Liver (tissue), 9 donors: ENCODE measurements around the gene KCNK13. TPM values are rescaled to one million over a fixed set of nuclear protein-coding genes. Genes with fewer than 3 reads are reported as not detected.

Experiments used
- DNase-seq: peaks from one replicate; pipeline ENCODE4 v3.0.0-alpha.2; 2017; ENCODE audit warnings: low spot score
- H3K27ac ChIP-seq, 2 donors: one replicate each; pipeline ENCODE4 v1.7.0; 2013; ENCODE audit warnings: inconsistent platforms in 2 of 2, low read length in 2 of 2, control low read depth in 1 of 2, low read depth in 1 of 2, mild to moderate bottlenecking in 1 of 2
- H3K27me3 ChIP-seq, 4 donors: one replicate each; pipeline versions ENCODE4 v1.6.1 to v1.7.0; 2013; ENCODE audit warnings: low read length in 3 of 4, inconsistent platforms in 1 of 4, mild to moderate bottlenecking in 1 of 4, moderate library complexity in 1 of 4; ENCODE audit not compliant: control insufficient read depth in 4 of 4, insufficient read depth in 4 of 4
- H3K36me3 ChIP-seq, 4 donors: one replicate each; pipeline versions ENCODE4 v1.6.1 to v1.7.0; 2013; ENCODE audit warnings: low read length in 3 of 4, mild to moderate bottlenecking in 3 of 4, low read depth in 1 of 4, moderate library complexity in 1 of 4; ENCODE audit not compliant: control insufficient read depth in 4 of 4, insufficient read depth in 3 of 4
- H3K4me1 ChIP-seq, 4 donors: one replicate each; pipeline versions ENCODE4 v1.6.1 to v1.7.0; 2013; ENCODE audit warnings: low read length in 3 of 4, mild to moderate bottlenecking in 3 of 4, moderate library complexity in 1 of 4; ENCODE audit not compliant: control insufficient read depth in 4 of 4, insufficient read depth in 4 of 4
- H3K4me3 ChIP-seq, 3 donors: one replicate each; pipeline versions ENCODE4 v1.6.1 to v1.7.0; 2013; ENCODE audit warnings: low read length in 3 of 3, control low read depth in 1 of 3, low read depth in 1 of 3, mild to moderate bottlenecking in 1 of 3
- H3K9ac ChIP-seq, 2 donors: one replicate each; pipeline ENCODE4 v1.7.0; 2013; ENCODE audit warnings: low read length in 2 of 2, mild to moderate bottlenecking in 2 of 2, moderate library complexity in 2 of 2, control low read depth in 1 of 2, low read depth in 1 of 2
- H3K9me3 ChIP-seq, 4 donors: one replicate each; pipeline versions ENCODE4 v1.6.1 to v1.7.0; 2013; ENCODE audit warnings: low read length in 3 of 4; ENCODE audit not compliant: control insufficient read depth in 4 of 4
- FOXA1 ChIP-seq: IDR thresholded peaks from 2 replicates; pipeline ENCODE4 v1.6.1; 2016; ENCODE audit warnings: antibody characterized with exemption
- FOXA2 ChIP-seq: IDR thresholded peaks from 2 replicates; pipeline ENCODE4 v1.6.1; 2016; ENCODE audit warnings: antibody characterized with exemption
- HNF4A ChIP-seq, 2 donors: conservative IDR thresholded peaks; 2 replicates each; pipeline ENCODE4 v1.6.1; 2016; ENCODE audit warnings: antibody characterized with exemption in 2 of 2, mild to moderate bottlenecking in 2 of 2
- HNF4G ChIP-seq: IDR thresholded peaks from 2 replicates; pipeline ENCODE4 v1.6.1; 2016; ENCODE audit warnings: antibody characterized with exemption
- JUND ChIP-seq, 2 donors: IDR thresholded peaks; 2 replicates each; pipeline ENCODE4 v1.6.1; 2016; ENCODE audit warnings: antibody characterized with exemption in 2 of 2
- NR2F2 ChIP-seq: IDR thresholded peaks from 2 replicates; pipeline ENCODE4 v1.6.1; 2016; ENCODE audit warnings: antibody characterized with exemption
- RAD21 ChIP-seq, 2 donors: IDR thresholded peaks; 2 replicates each; pipeline ENCODE4 v1.6.1; 2016; ENCODE audit warnings: antibody characterized with exemption in 2 of 2, mild to moderate bottlenecking in 2 of 2
- RXRA ChIP-seq, 2 donors: IDR thresholded peaks; 2 replicates each; pipeline ENCODE4 v1.6.1; 2017 to 2018; ENCODE audit warnings: antibody characterized with exemption in 2 of 2, mild to moderate bottlenecking in 1 of 2
- SP1 ChIP-seq: IDR thresholded peaks from 2 replicates; pipeline ENCODE4 v1.6.1; 2018; ENCODE audit warnings: antibody characterized with exemption, mild to moderate bottlenecking
- TAF1 ChIP-seq: conservative IDR thresholded peaks from 2 replicates; pipeline ENCODE4 v1.6.1; 2016; ENCODE audit warnings: antibody characterized with exemption, mild to moderate bottlenecking
- YY1 ChIP-seq: IDR thresholded peaks from 2 replicates; pipeline ENCODE4 v1.6.1; 2016; ENCODE audit warnings: antibody characterized with exemption, mild to moderate bottlenecking
- WGBS: extraction: QIAGEN DNeasy Blood & Tissue Kit; methylation state at CpG from one replicate; pipeline ENCODE4 v1.1.7; 2013; 5-methylcytosine and 5-hydroxymethylcytosine counted together
- polyA plus RNA-seq, 2 donors: library from polyadenylated mRNA; stranded (reverse) in 1 of 2; unstranded in 1 of 2; fragments of 200-250 nt in 1 of 2; fragments of >200 nt in 1 of 2; fragmentation: Nextera tagmentation in 1 of 2; extraction: Ambion mirVana in 1 of 2; gene quantifications; one replicate each; pipeline versions ENCODE4 v1.2.1 to v1.2.3, GENCODE V29; 2013 to 2015
- total RNA-seq, 2 donors: library from RNA; depleted of rRNA; stranded (reverse); fragments of >200 nt; gene quantifications; one replicate each; pipeline ENCODE4 v1.2.3, GENCODE V29; 2014
- TF ChIP-seq, protein P1 (sequence below): IDR thresholded peaks from 2 replicates; pipeline ENCODE4 v1.6.1; 2016; ENCODE audit warnings: antibody characterized with exemption
- TF ChIP-seq, protein P2 (sequence below): IDR thresholded peaks from 2 replicates; pipeline ENCODE4 v1.6.1; 2016; ENCODE audit warnings: antibody characterized with exemption
- TF ChIP-seq, protein P3 (sequence below): fragments of 150-350 bp; IDR thresholded peaks from 2 replicates; pipeline ENCODE4 v1.5.1; 2017; ENCODE audit warnings: improper control_type of control experiment, low read depth, low read length; ENCODE audit not compliant: missing input control
- TF ChIP-seq, protein P4 (sequence below): IDR thresholded peaks from 2 replicates; pipeline ENCODE4 v1.6.1; 2016; ENCODE audit warnings: antibody characterized with exemption, mild to moderate bottlenecking
- TF ChIP-seq, protein P5 (sequence below): IDR thresholded peaks from 2 replicates; pipeline ENCODE4 v1.6.1; 2016; ENCODE audit warnings: antibody characterized with exemption
- donor health status: healthy.
- donor health status: healthy.
- donor health status: healthy.
- donor health status: healthy.
- donor health status: healthy.

Gene KCNK13
- total and polyA plus RNA-seq, 4 donors = 0.25 to 0.61 (median 0.38) TPM; not detected in 1

DNA sequence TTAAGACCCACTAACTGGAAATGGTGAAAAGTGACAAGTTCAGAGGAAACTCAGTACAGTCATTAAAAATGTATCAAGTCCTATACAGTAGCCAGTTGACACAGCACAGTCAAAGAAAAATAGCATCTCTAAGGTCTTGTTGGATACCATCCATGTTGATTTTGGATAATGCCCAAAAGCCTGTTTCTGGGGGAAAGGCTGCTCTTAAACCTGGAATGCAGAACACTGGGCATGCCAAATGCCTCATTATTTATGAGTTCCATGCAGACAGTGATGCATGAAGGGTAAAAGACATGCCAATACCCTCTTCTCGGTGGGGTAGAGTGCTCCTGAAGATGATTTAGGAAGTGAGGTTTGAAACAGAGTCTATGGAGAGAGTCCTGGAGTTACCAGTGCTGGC is 29.6 kb downstream of the KCNK13 start:
- 69% methylated on average over 1 of the region's 1 CpG for WGBS
- Histone ChIP-seq H3K4me3 (no peak overlapping the region), H3K9me3 (no peaks in the 10 kb centered on the region), H3K36me3 (no peaks in the 10 kb centered on the region), H3K27me3 (peaks cover 0 to 3% (median 0%) of the 10 kb centered on the region in 4 donors), H3K9ac (no peak overlapping the region), H3K4me1 (no peaks in the 10 kb centered on the region), H3K27ac (no peak overlapping the region)
- no peak for DNase-seq
- no peak for TF ChIP-seq FOXA2
- TF ChIP-seq RAD21 (IDR thresholded peaks at IDR 0.05) = no peak
- TF ChIP-seq, protein P1, sequence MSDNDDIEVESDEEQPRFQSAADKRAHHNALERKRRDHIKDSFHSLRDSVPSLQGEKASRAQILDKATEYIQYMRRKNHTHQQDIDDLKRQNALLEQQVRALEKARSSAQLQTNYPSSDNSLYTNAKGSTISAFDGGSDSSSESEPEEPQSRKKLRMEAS = no peak
- TF ChIP-seq NR2F2 = no peak
- TF ChIP-seq RXRA (IDR thresholded peaks at IDR 0.05) = no peak
- TF ChIP-seq, protein P2, sequence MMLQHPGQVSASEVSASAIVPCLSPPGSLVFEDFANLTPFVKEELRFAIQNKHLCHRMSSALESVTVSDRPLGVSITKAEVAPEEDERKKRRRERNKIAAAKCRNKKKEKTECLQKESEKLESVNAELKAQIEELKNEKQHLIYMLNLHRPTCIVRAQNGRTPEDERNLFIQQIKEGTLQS = no peak
- no peak for TF ChIP-seq HNF4G
- TF ChIP-seq, protein P3, sequence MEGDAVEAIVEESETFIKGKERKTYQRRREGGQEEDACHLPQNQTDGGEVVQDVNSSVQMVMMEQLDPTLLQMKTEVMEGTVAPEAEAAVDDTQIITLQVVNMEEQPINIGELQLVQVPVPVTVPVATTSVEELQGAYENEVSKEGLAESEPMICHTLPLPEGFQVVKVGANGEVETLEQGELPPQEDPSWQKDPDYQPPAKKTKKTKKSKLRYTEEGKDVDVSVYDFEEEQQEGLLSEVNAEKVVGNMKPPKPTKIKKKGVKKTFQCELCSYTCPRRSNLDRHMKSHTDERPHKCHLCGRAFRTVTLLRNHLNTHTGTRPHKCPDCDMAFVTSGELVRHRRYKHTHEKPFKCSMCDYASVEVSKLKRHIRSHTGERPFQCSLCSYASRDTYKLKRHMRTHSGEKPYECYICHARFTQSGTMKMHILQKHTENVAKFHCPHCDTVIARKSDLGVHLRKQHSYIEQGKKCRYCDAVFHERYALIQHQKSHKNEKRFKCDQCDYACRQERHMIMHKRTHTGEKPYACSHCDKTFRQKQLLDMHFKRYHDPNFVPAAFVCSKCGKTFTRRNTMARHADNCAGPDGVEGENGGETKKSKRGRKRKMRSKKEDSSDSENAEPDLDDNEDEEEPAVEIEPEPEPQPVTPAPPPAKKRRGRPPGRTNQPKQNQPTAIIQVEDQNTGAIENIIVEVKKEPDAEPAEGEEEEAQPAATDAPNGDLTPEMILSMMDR = no peak
- TF ChIP-seq FOXA1 = no peak
- TF ChIP-seq SP1 = no peak
- TF ChIP-seq, protein P4, sequence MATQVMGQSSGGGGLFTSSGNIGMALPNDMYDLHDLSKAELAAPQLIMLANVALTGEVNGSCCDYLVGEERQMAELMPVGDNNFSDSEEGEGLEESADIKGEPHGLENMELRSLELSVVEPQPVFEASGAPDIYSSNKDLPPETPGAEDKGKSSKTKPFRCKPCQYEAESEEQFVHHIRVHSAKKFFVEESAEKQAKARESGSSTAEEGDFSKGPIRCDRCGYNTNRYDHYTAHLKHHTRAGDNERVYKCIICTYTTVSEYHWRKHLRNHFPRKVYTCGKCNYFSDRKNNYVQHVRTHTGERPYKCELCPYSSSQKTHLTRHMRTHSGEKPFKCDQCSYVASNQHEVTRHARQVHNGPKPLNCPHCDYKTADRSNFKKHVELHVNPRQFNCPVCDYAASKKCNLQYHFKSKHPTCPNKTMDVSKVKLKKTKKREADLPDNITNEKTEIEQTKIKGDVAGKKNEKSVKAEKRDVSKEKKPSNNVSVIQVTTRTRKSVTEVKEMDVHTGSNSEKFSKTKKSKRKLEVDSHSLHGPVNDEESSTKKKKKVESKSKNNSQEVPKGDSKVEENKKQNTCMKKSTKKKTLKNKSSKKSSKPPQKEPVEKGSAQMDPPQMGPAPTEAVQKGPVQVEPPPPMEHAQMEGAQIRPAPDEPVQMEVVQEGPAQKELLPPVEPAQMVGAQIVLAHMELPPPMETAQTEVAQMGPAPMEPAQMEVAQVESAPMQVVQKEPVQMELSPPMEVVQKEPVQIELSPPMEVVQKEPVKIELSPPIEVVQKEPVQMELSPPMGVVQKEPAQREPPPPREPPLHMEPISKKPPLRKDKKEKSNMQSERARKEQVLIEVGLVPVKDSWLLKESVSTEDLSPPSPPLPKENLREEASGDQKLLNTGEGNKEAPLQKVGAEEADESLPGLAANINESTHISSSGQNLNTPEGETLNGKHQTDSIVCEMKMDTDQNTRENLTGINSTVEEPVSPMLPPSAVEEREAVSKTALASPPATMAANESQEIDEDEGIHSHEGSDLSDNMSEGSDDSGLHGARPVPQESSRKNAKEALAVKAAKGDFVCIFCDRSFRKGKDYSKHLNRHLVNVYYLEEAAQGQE = no peak
- no peak for TF ChIP-seq YY1
- TF ChIP-seq, protein P5, sequence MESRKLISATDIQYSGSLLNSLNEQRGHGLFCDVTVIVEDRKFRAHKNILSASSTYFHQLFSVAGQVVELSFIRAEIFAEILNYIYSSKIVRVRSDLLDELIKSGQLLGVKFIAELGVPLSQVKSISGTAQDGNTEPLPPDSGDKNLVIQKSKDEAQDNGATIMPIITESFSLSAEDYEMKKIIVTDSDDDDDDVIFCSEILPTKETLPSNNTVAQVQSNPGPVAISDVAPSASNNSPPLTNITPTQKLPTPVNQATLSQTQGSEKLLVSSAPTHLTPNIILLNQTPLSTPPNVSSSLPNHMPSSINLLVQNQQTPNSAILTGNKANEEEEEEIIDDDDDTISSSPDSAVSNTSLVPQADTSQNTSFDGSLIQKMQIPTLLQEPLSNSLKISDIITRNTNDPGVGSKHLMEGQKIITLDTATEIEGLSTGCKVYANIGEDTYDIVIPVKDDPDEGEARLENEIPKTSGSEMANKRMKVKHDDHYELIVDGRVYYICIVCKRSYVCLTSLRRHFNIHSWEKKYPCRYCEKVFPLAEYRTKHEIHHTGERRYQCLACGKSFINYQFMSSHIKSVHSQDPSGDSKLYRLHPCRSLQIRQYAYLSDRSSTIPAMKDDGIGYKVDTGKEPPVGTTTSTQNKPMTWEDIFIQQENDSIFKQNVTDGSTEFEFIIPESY = no peak

DNA sequence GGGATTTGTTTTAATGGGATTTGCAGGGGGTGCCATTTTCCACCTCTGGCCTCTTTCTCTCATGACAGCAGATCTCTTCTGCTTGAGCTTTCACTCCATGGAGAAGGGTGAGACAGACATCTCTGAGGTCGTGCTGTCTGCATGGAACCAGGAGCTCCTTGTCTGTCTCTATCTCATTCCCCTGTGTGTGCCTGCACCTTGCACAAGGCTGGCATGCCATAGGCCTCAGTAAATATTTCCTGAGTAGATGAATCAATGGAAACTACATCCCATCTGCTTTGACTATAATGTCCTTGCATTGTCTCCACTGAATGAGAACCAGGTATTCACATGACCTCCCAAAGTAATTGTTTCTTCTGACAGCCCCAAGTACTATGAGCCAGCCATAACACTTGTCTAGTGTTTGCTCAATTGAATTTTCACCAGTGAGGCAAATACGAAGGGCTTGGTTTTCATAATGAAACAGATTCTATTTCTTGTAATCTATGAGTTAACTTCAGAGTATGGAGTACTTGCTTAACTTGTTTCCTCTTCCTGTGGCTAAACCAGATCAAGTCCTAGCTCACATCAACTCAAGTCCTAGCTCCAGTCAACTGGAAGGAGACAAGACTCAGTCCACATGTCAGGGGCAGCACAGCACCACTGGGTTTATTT is 32.3 kb downstream of the KCNK13 start:
- Histone ChIP-seq H3K9me3 (no peaks in the 10 kb centered on the region), H3K4me3 (no peak overlapping the region), H3K36me3 (no peaks in the 10 kb centered on the region), H3K9ac (no peak overlapping the region), H3K4me1 (no peaks in the 10 kb centered on the region), H3K27ac (no peak overlapping the region), H3K27me3 (peaks cover 0 to 3% (median 0%) of the 10 kb centered on the region in 4 donors)
- no peak for DNase-seq
- WGBS = 74% methylated on average over 2 of the region's 2 CpGs
- TF ChIP-seq, protein P4 = no peak
- TF ChIP-seq NR2F2 = no peak
- no peak for TF ChIP-seq FOXA2
- no peak for TF ChIP-seq HNF4A (conservative IDR thresholded peaks at IDR 0.05)
- TF ChIP-seq, protein P3 = no peak
- no peak for TF ChIP-seq HNF4G
- TF ChIP-seq, protein P1 = no peak
- TF ChIP-seq, protein P2 = no peak
- TF ChIP-seq JUND (IDR thresholded peaks at IDR 0.05) = no peak
- no peak for TF ChIP-seq TAF1
